Naive B cell (primary cell): ENCODE data around the gene SRPRB. TPM values are rescaled to one million over a fixed set of nuclear protein-coding genes. Genes with fewer than 3 reads are reported as not detected.

Source experiments
- ATAC-seq, 2 donors: fragments of 150-1000 bp; cut with Tn5 transposase; 2 replicates each; pipeline ENCODE4 v1.10.0; 2021; ENCODE audit warnings: low read depth in 2 of 2, mild to moderate bottlenecking in 2 of 2, moderate library complexity in 2 of 2
- DNase-seq: peaks from one replicate; pipeline ENCODE4 v3.0.0; 2022
- H3K27ac Mint-ChIP-seq, 6 donors: one replicate each; pipeline ENCODE4 v1.8.0; 2020 to 2022; ENCODE audit warnings: mild to moderate bottlenecking in 6 of 6, mixed read lengths in 6 of 6, moderate library complexity in 5 of 6, inconsistent platforms in 2 of 6
- H3K27me3 Mint-ChIP-seq, 3 donors: one replicate each; pipeline ENCODE4 v1.8.0; 2021 to 2022; ENCODE audit warnings: mixed read lengths in 3 of 3, mild to moderate bottlenecking in 1 of 3
- H3K36me3 Mint-ChIP-seq, 2 donors: one replicate each; pipeline ENCODE4 v1.8.0; 2020 to 2022; ENCODE audit warnings: mixed read lengths in 2 of 2, inconsistent platforms in 1 of 2, mild to moderate bottlenecking in 1 of 2
- H3K4me1 Mint-ChIP-seq, 3 donors: one replicate each; pipeline ENCODE4 v1.8.0; 2020 to 2022; ENCODE audit warnings: mixed read lengths in 3 of 3, inconsistent platforms in 1 of 3, mild to moderate bottlenecking in 1 of 3, moderate library complexity in 1 of 3
- H3K4me3 Mint-ChIP-seq, 8 donors: one replicate each; pipeline ENCODE4 v1.8.0; 2020 to 2022; ENCODE audit warnings: mild to moderate bottlenecking in 8 of 8, mixed read lengths in 8 of 8, moderate library complexity in 8 of 8, inconsistent platforms in 2 of 8
- H3K9me3 Mint-ChIP-seq, 7 donors: one replicate each; pipeline ENCODE4 v1.8.0; 2020 to 2022; ENCODE audit warnings: mixed read lengths in 7 of 7, mild to moderate bottlenecking in 5 of 7, inconsistent platforms in 2 of 7, moderate library complexity in 1 of 7
- polyA plus RNA-seq, 6 donors: library from polyadenylated mRNA; unstranded; fragments of 300-500 nt; fragmentation: Illumina TruSeq; gene quantifications; one replicate each; pipeline ENCODE4 v1.2.3, GENCODE V29; 2021; ENCODE audit warnings: low read depth in 6 of 6

Gene SRPRB
- polyA plus RNA-seq, 6 donors from 2014 or later = 15.4 to 33.9 (median 28.2) TPM

DNA sequence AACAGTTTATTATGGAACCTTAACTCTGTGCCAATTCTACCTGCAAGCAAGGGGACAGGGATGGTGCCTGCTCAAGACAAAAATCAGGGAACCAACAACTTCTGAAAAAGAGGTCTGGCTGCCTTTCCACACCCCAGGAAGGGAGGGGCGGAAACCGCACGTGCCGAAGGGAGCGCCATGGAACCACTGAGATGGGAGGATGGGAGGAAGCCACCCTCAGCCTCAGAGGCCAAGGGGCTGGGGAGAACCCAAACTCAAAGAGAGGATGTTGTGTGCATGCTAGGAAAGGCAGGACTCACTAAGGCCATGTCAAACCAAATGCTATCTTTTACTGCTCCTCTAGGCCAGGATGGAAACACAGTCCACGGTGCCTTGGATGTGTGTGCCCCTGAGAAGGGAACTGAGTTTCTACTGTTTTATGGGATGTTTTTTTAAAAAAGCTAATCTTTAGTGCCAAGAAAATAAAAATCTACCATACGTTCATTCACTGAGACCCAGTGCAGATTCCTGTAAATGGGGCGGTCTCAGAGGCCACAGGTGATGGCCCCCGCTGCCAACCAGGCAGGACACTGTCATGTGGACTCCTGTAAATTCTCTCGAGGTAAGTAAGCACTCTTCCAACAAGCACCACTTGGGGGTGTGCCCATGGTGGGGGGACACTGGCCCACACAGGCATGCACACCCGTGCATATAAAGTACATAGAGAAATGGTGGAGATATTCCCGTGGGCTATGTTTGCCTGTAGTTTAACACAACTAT, 20.5 kb downstream of the SRPRB start:
- H3K4me3 Mint-ChIP-seq = no peak overlapping the region
- no peak for ATAC-seq
- peaks cover 7 to 21% of the 10 kb centered on the region in 2 donors for H3K36me3 Mint-ChIP-seq
- H3K27ac Mint-ChIP-seq = peak overlapping the region in 2 of 6 donors; percentile 49 to 77
- no peaks in the 10 kb centered on the region for H3K27me3 Mint-ChIP-seq
- DNase-seq = no peak
- H3K4me1 Mint-ChIP-seq = peaks cover 4 to 15% (median 6%) of the 10 kb centered on the region in 3 donors
- no peaks in the 10 kb centered on the region for H3K9me3 Mint-ChIP-seq

DNA sequence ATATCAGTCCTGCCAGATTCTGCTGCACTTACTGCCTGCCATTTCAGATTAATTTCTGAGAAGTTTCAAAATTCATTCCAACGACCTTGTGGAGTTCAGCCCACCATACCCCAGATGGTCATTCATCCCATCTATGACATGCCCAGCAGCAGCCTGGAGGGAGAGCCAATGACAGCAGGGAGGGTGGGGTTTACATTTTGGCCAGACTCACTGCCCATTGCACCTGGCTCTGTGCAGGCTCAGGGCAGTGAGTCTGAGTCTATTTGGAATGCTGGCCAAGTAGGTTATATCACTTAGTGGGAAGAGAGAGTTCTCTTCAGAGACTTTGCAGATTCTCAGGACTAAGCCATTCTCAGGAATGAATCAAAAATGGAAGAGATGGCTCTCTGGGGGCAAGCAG, 21.5 kb downstream of the SRPRB start:
- Mint-ChIP-seq H3K27me3 (no peaks in the 10 kb centered on the region), H3K36me3 (peaks cover 7 to 21% of the 10 kb centered on the region in 2 donors), H3K4me3 (no peak overlapping the region), H3K9me3 (no peaks in the 10 kb centered on the region), H3K4me1 (peaks cover 2 to 10% (median 4%) of the 10 kb centered on the region in 3 donors), H3K27ac (no peak overlapping the region)
- no peak for ATAC-seq
- no peak for DNase-seq

DNA sequence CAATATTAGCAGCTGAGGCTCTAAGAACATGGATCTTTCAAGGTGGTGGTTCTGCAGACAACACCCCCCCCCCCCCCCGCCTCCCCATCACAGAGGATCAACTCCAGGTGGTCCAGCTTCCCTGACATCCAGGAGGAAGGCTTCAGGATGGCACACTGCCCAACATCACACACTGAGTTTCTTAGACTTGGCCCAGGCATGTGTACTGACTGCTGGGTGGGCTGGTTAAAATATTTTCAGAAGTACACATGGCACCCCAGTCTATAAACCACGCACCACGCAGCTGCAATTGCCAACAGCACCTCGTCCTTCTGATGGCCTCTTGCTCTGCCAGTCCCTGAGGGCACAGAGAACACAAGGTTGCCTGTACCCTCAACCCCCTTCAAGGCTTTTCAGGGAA, 22.1 kb downstream of the SRPRB start:
- no peaks in the 10 kb centered on the region for H3K27me3 Mint-ChIP-seq
- no peaks in the 10 kb centered on the region for H3K9me3 Mint-ChIP-seq
- peaks cover 2 to 5% (median 2%) of the 10 kb centered on the region in 3 donors for H3K4me1 Mint-ChIP-seq
- DNase-seq = no peak
- no peak overlapping the region for H3K4me3 Mint-ChIP-seq
- H3K36me3 Mint-ChIP-seq = peaks cover 7 to 21% of the 10 kb centered on the region in 2 donors
- H3K27ac Mint-ChIP-seq = no peak overlapping the region
- ATAC-seq = no peak

GRCh38 chr3:133828576-133829309, 23.1 kb downstream of the SRPRB start:
- Mint-ChIP-seq H3K4me1 (peaks cover 0 to 2% (median 0%) of the 10 kb centered on the region in 3 donors), H3K4me3 (no peak overlapping the region), H3K27ac (peak overlapping the region in 1 of 6 donors; percentile 48), H3K27me3 (no peaks in the 10 kb centered on the region), H3K9me3 (no peaks in the 10 kb centered on the region), H3K36me3 (peaks cover 4 to 16% of the 10 kb centered on the region in 2 donors)
- ATAC-seq = no peak
- no peak for DNase-seq

DNA sequence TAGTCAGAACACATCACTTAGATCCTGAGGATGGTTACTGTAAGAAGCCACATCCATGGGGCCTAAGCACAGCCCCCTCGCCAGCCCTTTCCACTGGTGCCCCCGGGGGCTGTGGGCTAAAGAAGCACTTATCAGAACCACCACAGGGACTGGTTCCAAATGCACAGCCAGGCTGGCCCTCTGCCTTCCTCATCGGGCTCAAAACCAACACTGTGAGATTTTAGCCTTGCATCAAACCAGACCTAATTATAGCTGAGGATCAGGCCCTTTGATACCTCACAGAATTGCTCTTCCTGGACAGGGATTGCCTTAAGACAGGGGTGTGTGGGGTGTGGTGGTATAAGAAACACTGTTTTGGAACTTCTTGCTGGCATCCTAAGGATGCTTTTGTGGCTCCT, 23.7 kb downstream of the SRPRB start:
- H3K36me3 Mint-ChIP-seq = peaks cover 0 to 10% of the 10 kb centered on the region in 2 donors
- H3K9me3 Mint-ChIP-seq = no peaks in the 10 kb centered on the region
- no peak for DNase-seq
- no peak overlapping the region for H3K4me3 Mint-ChIP-seq
- H3K27ac Mint-ChIP-seq = peak overlapping the region in 1 of 6 donors; percentile 43
- peaks cover 0 to 2% (median 0%) of the 10 kb centered on the region in 3 donors for H3K4me1 Mint-ChIP-seq
- no peaks in the 10 kb centered on the region for H3K27me3 Mint-ChIP-seq
- no peak for ATAC-seq

DNA sequence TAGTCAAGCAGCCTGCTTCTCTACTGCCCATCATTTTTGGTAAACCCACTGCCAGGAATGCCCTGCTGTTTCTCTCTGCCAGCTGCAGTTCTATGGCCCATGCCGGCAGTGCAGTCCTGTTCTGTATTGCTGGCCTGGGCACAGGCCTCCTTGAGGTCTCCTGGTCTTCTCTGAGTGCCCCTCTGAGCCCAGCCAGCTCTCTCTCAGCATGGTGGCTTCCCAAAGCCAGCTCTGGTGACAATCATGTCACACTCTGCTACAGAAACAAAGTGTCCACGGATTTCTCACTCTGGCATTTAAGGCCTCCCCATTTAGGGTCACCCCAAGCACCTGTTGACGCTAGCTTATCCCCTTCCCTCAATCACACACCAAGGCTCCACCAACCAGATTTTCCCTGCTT, 24.5 kb downstream of the SRPRB start:
- DNase-seq = no peak
- H3K9me3 Mint-ChIP-seq = no peaks in the 10 kb centered on the region
- H3K36me3 Mint-ChIP-seq = peaks cover 0 to 8% of the 10 kb centered on the region in 2 donors
- no peaks in the 10 kb centered on the region for H3K27me3 Mint-ChIP-seq
- no peak for ATAC-seq
- H3K4me3 Mint-ChIP-seq = no peak overlapping the region
- H3K4me1 Mint-ChIP-seq = peaks cover 0 to 2% (median 0%) of the 10 kb centered on the region in 3 donors
- H3K27ac Mint-ChIP-seq = peak overlapping the region in 1 of 6 donors; percentile 18

- peak overlapping the region in 1 of 6 donors; percentile 15 for H3K27ac Mint-ChIP-seq
- H3K9me3 Mint-ChIP-seq = no peaks in the 10 kb centered on the region
- H3K36me3 Mint-ChIP-seq = no peaks in the 10 kb centered on the region
- no peak for DNase-seq
- no peak for ATAC-seq
- H3K4me3 Mint-ChIP-seq = no peak overlapping the region
- H3K4me1 Mint-ChIP-seq = peaks cover 0 to 2% (median 0%) of the 10 kb centered on the region in 3 donors
- H3K27me3 Mint-ChIP-seq = no peaks in the 10 kb centered on the region
These were observed 26.6 kb downstream of the SRPRB start for GRCh38 chr3:133831966-133832801.

- no peak overlapping the region for H3K4me3 Mint-ChIP-seq
- no peaks in the 10 kb centered on the region for H3K36me3 Mint-ChIP-seq
- peaks cover 0 to 2% (median 0%) of the 10 kb centered on the region in 3 donors for H3K4me1 Mint-ChIP-seq
- no peaks in the 10 kb centered on the region for H3K9me3 Mint-ChIP-seq
- H3K27ac Mint-ChIP-seq = no peak overlapping the region
- DNase-seq (no peak), ATAC-seq (no peak)
- H3K27me3 Mint-ChIP-seq = no peaks in the 10 kb centered on the region
These were observed 27.2 kb downstream of the SRPRB start for GRCh38 chr3:133832802-133833144.

GRCh38 chr3:133833267-133833666, 27.7 kb downstream of the SRPRB start:
- Mint-ChIP-seq H3K27ac (no peak overlapping the region), H3K4me3 (no peak overlapping the region), H3K27me3 (no peaks in the 10 kb centered on the region), H3K9me3 (no peaks in the 10 kb centered on the region), H3K36me3 (no peaks in the 10 kb centered on the region), H3K4me1 (peaks cover 0 to 2% (median 0%) of the 10 kb centered on the region in 3 donors)
- DNase-seq = no peak
- no peak for ATAC-seq

- Mint-ChIP-seq H3K27me3 (no peaks in the 10 kb centered on the region), H3K36me3 (no peaks in the 10 kb centered on the region), H3K4me3 (no peak overlapping the region), H3K4me1 (peaks cover 0 to 2% (median 0%) of the 10 kb centered on the region in 3 donors), H3K27ac (peak overlapping the region in 2 of 6 donors; percentile 61 to 72), H3K9me3 (no peaks in the 10 kb centered on the region)
- DNase-seq (no peak), ATAC-seq (no peak)
These were observed 28.4 kb downstream of the SRPRB start for GRCh38 chr3:133833880-133834620.

DNA sequence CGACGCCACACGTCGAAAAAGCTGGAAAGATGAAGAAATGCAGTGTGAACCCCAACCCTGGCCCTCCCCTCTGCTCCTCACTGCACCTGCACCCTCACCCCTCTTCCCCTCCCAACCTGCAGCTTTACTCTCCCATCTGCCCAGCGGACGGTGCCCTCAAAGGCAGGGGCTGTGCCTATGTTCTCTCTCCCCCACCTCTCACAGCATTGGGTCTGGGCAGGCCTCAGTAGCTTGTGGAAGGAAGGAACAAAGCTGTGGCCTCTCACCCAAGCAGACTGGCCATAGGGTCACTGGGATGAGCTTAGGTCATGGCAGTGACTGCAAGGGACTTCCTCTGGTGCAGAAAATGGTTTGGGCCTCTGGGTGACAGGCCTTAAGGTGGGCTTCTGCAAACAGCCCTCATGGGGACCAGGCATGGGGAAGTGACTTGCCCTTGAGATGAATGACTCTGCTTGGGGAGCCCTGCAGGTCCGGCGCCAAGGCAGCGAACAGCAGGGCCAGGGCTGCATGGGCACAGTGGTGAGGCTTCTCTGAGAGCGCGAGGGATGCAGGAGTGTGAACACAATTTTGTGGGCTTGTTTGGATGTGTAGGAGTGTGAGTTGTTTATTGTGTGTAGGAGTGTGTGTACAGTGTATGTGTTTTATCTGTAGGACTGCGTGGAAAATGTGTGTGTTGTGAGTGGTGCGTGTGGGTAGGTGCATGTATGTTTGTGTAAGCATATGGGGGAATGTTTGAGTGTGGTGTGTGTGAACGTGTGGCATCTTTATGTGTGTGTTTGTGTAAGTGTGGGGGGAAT, 29.2 kb downstream of the SRPRB start:
- DNase-seq = no peak
- H3K27ac Mint-ChIP-seq = no peak overlapping the region

GRCh38 chr3:133835418-133835743, 29.8 kb downstream of the SRPRB start:
- DNase-seq (no peak), ATAC-seq (no peak)
- H3K27me3 Mint-ChIP-seq = peaks cover 0 to 8% (median 6%) of the 10 kb centered on the region in 3 donors
- no peak overlapping the region for H3K27ac Mint-ChIP-seq
- no peaks in the 10 kb centered on the region for H3K9me3 Mint-ChIP-seq
- no peak overlapping the region for H3K4me3 Mint-ChIP-seq
- peaks cover 0 to 2% (median 0%) of the 10 kb centered on the region in 3 donors for H3K4me1 Mint-ChIP-seq
- no peaks in the 10 kb centered on the region for H3K36me3 Mint-ChIP-seq

More for the DNA sequence above, 29.2 kb downstream of the SRPRB start:
- Mint-ChIP-seq H3K4me1 (peaks cover 0 to 2% (median 0%) of the 10 kb centered on the region in 3 donors), H3K9me3 (no peaks in the 10 kb centered on the region), H3K27me3 (peaks cover 0 to 4% (median 3%) of the 10 kb centered on the region in 3 donors), H3K36me3 (no peaks in the 10 kb centered on the region), H3K4me3 (no peak overlapping the region)
- no peak for ATAC-seq
